ENCODE data around the gene SHANK3. TPM values are rescaled to one million over a fixed set of nuclear protein-coding genes. Genes with fewer than 3 reads are reported as not detected.
"Not testable (repeated sequence)": the region's sequence is repeated elsewhere in the genome, so short reads cannot be mapped to it uniquely, and the experiment has no call there.

Gene SHANK3
- total RNA-seq, 2 experiments from 2014 or later, result 0.08 TPM; not detected in 1

- POLR2A ChIA-PET, result no interaction called here
- H3K27me3 Mint-ChIP-seq, result peaks cover 10% of the 10 kb centered on the region
These were observed 38.9 kb upstream of the SHANK3 start for GRCh38 chr22:50633771-50634170.

GRCh38 chr22:50635591-50635990 lies 37.0 kb upstream of the SHANK3 start:
- Mint-ChIP-seq H3K4me3 (no peak overlapping the region), H3K36me3 (ENCODE audit: low read depth) (no peaks in the 10 kb centered on the region), H3K4me1 (no peaks in the 10 kb centered on the region), H3K9me3 (no peaks in the 10 kb centered on the region), H3K27ac (no peak overlapping the region), H3K27me3 (peaks cover 12% of the 10 kb centered on the region)
- DNase-seq, result no peak
- ChIA-PET POLR2A (no interaction called here), CTCF (no interaction called here)

More at GRCh38 chr22:50633771-50634170, 38.9 kb upstream of the SHANK3 start:
- H3K9me3 Mint-ChIP-seq, result no peaks in the 10 kb centered on the region
- H3K4me1 Mint-ChIP-seq, result peaks cover 3% of the 10 kb centered on the region
- no peak overlapping the region for H3K27ac Mint-ChIP-seq
- CTCF ChIA-PET, result interaction anchor here (1.1 kb wide), 1 partner anchor 57 kb away, joined by 3 read pairs; no protein-coding TSS in a partner anchor
- H3K4me3 Mint-ChIP-seq, result no peak overlapping the region
- no peak for DNase-seq
- peaks cover 1% of the 10 kb centered on the region for H3K36me3 Mint-ChIP-seq (ENCODE audit: low read depth)

DNA sequence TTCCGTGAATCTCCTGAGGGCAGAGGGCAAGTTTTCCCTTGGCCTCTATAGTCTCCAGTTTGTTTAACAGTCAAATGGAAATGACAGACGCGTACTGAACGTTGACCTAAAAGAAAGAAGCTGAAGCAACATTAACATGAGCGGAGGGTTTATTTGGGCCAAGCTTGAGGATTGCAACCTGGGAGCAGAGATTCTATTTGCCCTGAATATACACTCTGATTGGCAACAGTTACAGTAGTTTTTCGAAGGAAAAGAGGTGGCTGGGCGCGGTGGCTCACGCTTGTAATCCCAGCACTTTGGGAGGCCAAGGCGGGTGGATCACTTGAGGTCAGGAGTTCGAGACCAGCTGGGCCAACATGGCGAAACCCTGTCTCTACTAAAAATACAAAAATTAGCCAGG lies 32.3 kb upstream of the SHANK3 start:
- H3K4me3 Mint-ChIP-seq; H3K4me1 Mint-ChIP-seq; DNase-seq; H3K27ac Mint-ChIP-seq; CTCF ChIA-PET; H3K36me3 Mint-ChIP-seq (ENCODE audit: low read depth); H3K9me3 Mint-ChIP-seq; POLR2A ChIA-PET: not testable (repeated sequence)
- H3K27me3 Mint-ChIP-seq, result peaks cover 13% of the 10 kb centered on the region

DNA sequence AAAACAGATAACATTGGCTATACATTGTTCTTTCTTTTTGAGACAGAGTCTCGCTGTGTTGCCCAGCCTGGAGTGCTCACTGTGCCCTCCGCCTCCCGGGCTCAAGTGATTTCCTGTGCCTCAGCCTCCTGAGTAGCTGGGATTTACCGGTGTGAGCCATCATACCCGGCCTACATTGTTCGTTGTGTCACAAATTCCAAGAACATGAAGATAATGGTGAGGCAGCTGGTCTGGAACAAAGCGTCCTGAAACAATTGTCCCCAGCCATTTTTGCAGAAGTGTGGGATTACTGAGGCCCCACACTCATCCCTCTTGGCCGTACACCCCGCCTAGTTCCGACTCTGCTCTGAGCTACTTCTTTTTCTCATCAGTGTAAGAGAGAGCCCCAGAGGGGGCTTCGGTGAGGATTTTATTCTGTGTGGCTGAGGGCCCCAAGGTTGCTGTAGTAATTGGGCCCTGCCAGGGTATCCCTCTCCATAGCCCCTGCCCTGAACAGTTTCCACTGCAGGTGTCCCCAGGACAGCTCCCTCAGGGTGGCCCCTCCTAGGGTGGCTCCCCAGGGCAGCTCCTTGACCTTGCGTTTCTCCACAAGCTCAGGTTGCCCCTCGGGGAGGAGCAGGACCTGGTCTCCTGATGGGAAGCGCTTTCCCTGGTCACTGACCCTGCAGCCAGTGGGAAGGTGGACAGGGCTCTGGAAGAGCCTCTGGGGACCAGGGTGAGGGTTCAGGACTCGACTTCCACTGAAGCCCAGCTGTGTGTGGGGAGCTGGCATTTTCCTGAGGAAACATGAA lies 31.6 kb upstream of the SHANK3 start:
- DNase-seq, result no peak
- Mint-ChIP-seq H3K27me3 (peaks cover 13% of the 10 kb centered on the region), H3K36me3 (ENCODE audit: low read depth) (no peaks in the 10 kb centered on the region), H3K27ac (no peak overlapping the region), H3K4me3 (no peak overlapping the region), H3K9me3 (no peaks in the 10 kb centered on the region), H3K4me1 (no peaks in the 10 kb centered on the region)
- POLR2A ChIA-PET, result no interaction called here
- CTCF ChIA-PET, result interaction anchor here (1.1 kb wide), 1 partner anchor 116 kb away, joined by 3 read pairs; the partner anchor contains the start of gene SCO2

DNA sequence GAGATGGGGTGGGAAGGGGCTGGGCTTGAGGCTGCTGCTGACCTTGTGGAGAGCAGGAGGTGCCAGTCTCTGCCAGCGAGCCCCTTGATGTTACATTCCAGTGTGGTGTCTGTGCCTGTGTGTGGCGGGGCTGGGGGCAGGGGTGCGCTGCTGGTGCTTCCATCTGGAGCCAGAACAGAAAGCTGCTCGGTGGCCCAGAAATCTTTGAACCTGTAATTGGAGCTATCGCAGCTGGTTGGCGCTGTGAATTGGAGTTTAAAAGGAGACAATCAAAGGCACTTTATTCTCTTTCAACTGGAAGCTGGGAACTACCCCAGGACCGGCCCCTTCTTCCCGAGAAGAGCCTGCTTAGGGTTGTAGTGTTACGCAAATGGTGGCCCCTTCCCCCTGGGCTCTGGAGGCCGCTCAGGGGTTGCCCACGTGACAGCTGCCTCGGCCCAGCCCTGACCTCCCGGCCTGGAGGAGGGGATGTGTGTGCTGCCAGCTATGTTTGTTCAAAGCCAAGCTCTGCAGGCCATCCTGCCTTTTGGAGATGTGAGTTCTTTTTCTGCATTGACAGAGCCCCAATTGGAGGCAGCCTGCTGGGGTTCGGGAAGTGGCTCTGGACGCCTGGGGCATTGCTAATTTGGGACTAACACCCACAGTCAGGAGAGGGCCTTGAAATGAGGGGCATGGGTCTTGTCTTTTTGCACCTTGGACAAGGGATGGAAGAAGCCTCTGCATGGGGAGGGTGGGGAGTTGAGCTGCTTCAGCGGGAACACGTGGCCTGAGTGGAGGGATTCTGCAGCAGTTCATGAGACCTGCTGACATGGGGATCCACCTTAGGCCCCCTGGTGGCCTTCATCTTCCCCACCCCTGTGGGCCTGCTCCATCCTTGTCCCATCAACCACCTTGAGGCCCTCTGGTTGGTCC lies 30.7 kb upstream of the SHANK3 start:
- Mint-ChIP-seq H3K4me1 (no peaks in the 10 kb centered on the region), H3K9me3 (peaks cover 4% of the 10 kb centered on the region), H3K27me3 (peaks cover 16% of the 10 kb centered on the region), H3K4me3 (no peak overlapping the region), H3K36me3 (ENCODE audit: low read depth) (no peaks in the 10 kb centered on the region), H3K27ac (no peak overlapping the region)
- POLR2A ChIA-PET, result no interaction called here
- CTCF ChIA-PET, result interaction anchor here (1.1 kb wide), 1 partner anchor 117 kb away, joined by 3 read pairs; the partner anchor contains the start of gene SCO2
- DNase-seq, result no peak

GRCh38 chr22:50643021-50643820 lies 29.4 kb upstream of the SHANK3 start:
- DNase-seq; POLR2A ChIA-PET; CTCF ChIA-PET; H3K36me3 Mint-ChIP-seq (ENCODE audit: low read depth); H3K4me1 Mint-ChIP-seq; H3K9me3 Mint-ChIP-seq; H3K27ac Mint-ChIP-seq; H3K4me3 Mint-ChIP-seq: not testable (repeated sequence)
- H3K27me3 Mint-ChIP-seq, result peaks cover 17% of the 10 kb centered on the region

- H3K4me3 Mint-ChIP-seq; H3K4me1 Mint-ChIP-seq; H3K27ac Mint-ChIP-seq; CTCF ChIA-PET; DNase-seq; H3K9me3 Mint-ChIP-seq; POLR2A ChIA-PET; H3K36me3 Mint-ChIP-seq (ENCODE audit: low read depth): not testable (repeated sequence)
- H3K27me3 Mint-ChIP-seq, result peaks cover 17% of the 10 kb centered on the region
These were observed 28.9 kb upstream of the SHANK3 start for GRCh38 chr22:50643821-50644101.

GRCh38 chr22:50653256-50653655 lies 19.4 kb upstream of the SHANK3 start:
- no peaks in the 10 kb centered on the region for H3K4me1 Mint-ChIP-seq
- ChIA-PET POLR2A (no interaction called here), CTCF (no interaction called here)
- DNase-seq, result no peak
- H3K4me3 Mint-ChIP-seq, result no peak overlapping the region
- peaks cover 15% of the 10 kb centered on the region for H3K27me3 Mint-ChIP-seq
- no peak overlapping the region for H3K27ac Mint-ChIP-seq
- H3K9me3 Mint-ChIP-seq, result peaks cover 8% of the 10 kb centered on the region
- H3K36me3 Mint-ChIP-seq (ENCODE audit: low read depth), result no peaks in the 10 kb centered on the region

DNA sequence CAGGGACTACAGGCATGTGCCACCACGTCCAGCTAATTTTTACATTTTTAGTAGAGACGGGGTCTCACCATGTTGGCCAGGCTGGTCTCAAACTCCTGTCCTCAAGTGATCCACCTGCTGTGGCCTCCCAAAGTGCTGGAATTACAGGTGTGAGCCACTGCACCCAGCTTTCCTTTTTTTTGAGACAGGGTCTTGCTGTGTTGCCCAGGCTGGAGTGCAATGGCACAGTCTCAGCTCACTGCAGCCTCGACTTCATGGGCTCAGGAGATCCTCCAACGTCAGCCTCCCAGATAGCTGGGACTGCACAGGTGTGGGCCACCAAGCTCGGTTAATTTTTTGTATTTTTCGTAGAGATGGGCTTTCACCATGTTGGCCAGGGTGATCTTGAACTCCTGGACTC lies 18.0 kb upstream of the SHANK3 start:
- H3K4me1 Mint-ChIP-seq; H3K27ac Mint-ChIP-seq; H3K36me3 Mint-ChIP-seq (ENCODE audit: low read depth); DNase-seq; POLR2A ChIA-PET; H3K9me3 Mint-ChIP-seq; H3K4me3 Mint-ChIP-seq: not testable (repeated sequence)
- peaks cover 15% of the 10 kb centered on the region for H3K27me3 Mint-ChIP-seq
- CTCF ChIA-PET, result interaction anchor here (1.1 kb wide), 1 partner anchor 95 kb away, joined by 3 read pairs; no protein-coding TSS in a partner anchor

DNA sequence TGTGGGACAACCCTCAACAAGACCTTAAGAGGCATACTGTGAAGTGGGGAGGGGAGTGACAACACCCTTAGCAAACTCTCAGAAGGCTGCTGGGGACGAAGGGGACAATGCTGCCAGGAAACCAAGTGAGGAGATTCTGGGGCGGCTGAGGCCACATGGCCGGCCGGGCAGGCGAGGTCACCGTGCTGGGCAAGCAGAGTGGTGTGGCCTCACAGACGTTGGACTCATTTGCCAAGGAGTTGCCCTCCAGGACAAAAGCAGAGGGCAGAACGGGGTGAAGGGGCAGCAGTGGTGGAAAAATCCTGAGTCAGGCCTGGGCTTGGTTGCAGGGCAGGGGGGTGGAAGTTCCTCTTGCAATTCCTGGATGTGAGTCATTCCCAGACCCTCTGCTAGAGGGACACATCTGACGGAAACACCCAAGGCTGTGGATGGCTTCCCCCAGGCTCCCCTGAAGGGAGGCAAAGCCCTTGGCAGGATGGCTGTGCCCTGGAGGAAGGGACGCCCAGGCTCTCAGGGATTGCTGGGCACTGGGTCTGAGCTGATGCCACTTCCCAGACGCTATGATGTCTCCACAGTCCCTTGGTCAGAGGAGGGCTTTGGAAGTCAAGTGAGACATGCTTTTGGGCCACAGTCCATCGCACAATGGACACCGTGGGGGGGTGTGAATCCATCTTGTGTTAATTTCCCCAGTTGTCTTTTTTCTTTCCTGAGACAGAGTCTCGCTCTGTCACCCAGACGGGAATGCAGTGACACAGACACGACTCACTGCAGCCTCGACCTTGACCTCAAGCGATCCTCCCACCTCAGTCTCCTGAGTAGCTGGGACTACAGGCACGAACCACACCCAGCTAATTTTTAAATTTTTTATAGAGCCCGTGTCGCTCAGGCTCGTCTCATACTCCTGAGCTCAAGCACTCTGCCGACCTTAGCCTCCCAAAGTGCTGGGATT lies 16.2 kb upstream of the SHANK3 start:
- H3K27ac Mint-ChIP-seq, result no peak overlapping the region
- H3K27me3 Mint-ChIP-seq, result peaks cover 22% of the 10 kb centered on the region
- DNase-seq, result no peak
- no peaks in the 10 kb centered on the region for H3K4me1 Mint-ChIP-seq
- H3K9me3 Mint-ChIP-seq, result no peaks in the 10 kb centered on the region
- H3K4me3 Mint-ChIP-seq, result no peak overlapping the region
- H3K36me3 Mint-ChIP-seq (ENCODE audit: low read depth), result no peaks in the 10 kb centered on the region
- ChIA-PET CTCF (interaction anchor here (0.5 kb wide), 1 partner anchor 10 kb away, joined by 3 read pairs; no protein-coding TSS in a partner anchor), POLR2A (no interaction called here)

GRCh38 chr22:50657925-50658324 lies 14.7 kb upstream of the SHANK3 start:
- ChIA-PET POLR2A (no interaction called here), CTCF (no interaction called here)
- no peak for DNase-seq
- H3K9me3 Mint-ChIP-seq, result no peaks in the 10 kb centered on the region
- no peak overlapping the region for H3K4me3 Mint-ChIP-seq
- H3K27ac Mint-ChIP-seq, result no peak overlapping the region
- no peaks in the 10 kb centered on the region for H3K36me3 Mint-ChIP-seq (ENCODE audit: low read depth)
- H3K27me3 Mint-ChIP-seq, result peaks cover 18% of the 10 kb centered on the region
- H3K4me1 Mint-ChIP-seq, result no peaks in the 10 kb centered on the region

DNA sequence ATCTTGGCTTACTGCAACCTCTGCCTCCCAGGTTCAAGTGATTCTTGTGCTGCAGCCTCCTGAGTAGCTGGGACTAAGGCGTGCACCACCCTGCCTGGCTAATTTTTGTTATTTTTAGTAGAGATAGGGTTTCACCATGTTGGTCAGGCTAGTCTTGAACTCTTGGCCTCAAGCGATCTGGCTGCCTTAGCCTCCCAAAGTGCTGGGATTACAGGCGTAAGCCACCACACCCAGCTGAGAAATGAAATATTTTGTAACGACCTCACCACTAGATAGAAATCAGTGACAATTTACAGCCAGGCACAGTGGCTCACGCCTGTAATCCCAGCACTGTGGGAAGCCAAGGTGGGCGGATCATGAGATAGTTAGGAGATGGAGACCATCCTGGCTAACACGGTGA lies 12.9 kb upstream of the SHANK3 start:
- DNase-seq; H3K36me3 Mint-ChIP-seq (ENCODE audit: low read depth); POLR2A ChIA-PET; CTCF ChIA-PET; H3K4me3 Mint-ChIP-seq; H3K9me3 Mint-ChIP-seq; H3K27ac Mint-ChIP-seq; H3K4me1 Mint-ChIP-seq: not testable (repeated sequence)
- H3K27me3 Mint-ChIP-seq, result peaks cover 16% of the 10 kb centered on the region

All from activated CD4-positive, alpha-beta memory T cell treated with anti-CD3 and anti-CD28 coated beads, Interleukin-2, amount 10 ng/mL, durations not matched to agents 7 days and 5 days (primary cell).